OCI-LY1 (cell line): ENCODE measurements around the gene C9orf50.

Experiments used
- H2AFZ ChIP-seq: fragments of 200-600 bp; sonication (generic), shearing (Covaris generic); 2 replicates; pipeline ENCODE4 v1.6.0; 2014; ENCODE audit warnings: antibody characterized with exemption, mild to moderate bottlenecking, low read length
- H3F3A ChIP-seq: fragments of 200-600 bp; sonication (generic), shearing (Covaris generic); 2 replicates; pipeline ENCODE4 v1.6.0; 2014; ENCODE audit warnings: mild to moderate bottlenecking, antibody characterized with exemption, low read length, moderate library complexity; ENCODE audit not compliant: insufficient read depth
- H3K27ac ChIP-seq: fragments of 200-600 bp; sonication (generic); 2 replicates; pipeline ENCODE4 v1.5.1; 2014; ENCODE audit warnings: low read length, mixed run types, mild to moderate bottlenecking, low read depth; ENCODE audit not compliant: poor library complexity, severe bottlenecking
- H3K27me3 ChIP-seq: fragments of 200-600 bp; sonication (generic); 2 replicates; pipeline ENCODE4 v1.6.0; 2014; ENCODE audit warnings: antibody characterized with exemption, mild to moderate bottlenecking, low read length, moderate library complexity; ENCODE audit not compliant: insufficient read depth
- H3K36me3 ChIP-seq: fragments of 200-600 bp; sonication (generic); 2 replicates; pipeline ENCODE4 v1.6.1; 2014; ENCODE audit warnings: mild to moderate bottlenecking, antibody characterized with exemption, low read length, moderate library complexity, mixed read lengths; ENCODE audit not compliant: insufficient read depth
- H3K4me1 ChIP-seq: fragments of 200-600 bp; sonication (generic); 2 replicates; pipeline ENCODE4 v1.5.1; 2014; ENCODE audit warnings: mild to moderate bottlenecking, low read length, moderate library complexity; ENCODE audit not compliant: insufficient read depth, severe bottlenecking
- H3K4me2 ChIP-seq: fragments of 200-600 bp; sonication (generic), shearing (Covaris generic); 2 replicates; pipeline ENCODE4 v1.6.1; 2014; ENCODE audit warnings: low read length
- H3K4me3 ChIP-seq: fragments of 200-600 bp; sonication (generic); 2 replicates; pipeline ENCODE4 v1.5.1; 2014; ENCODE audit warnings: low read length, low read depth, mild to moderate bottlenecking, mixed read lengths; ENCODE audit not compliant: poor library complexity, severe bottlenecking
- H3K79me2 ChIP-seq: fragments of 200-600 bp; shearing (Covaris generic); 2 replicates; pipeline ENCODE4 v1.6.1; 2016; ENCODE audit warnings: mixed run types, low read length, mixed read lengths; ENCODE audit not compliant: insufficient read depth
- H3K9ac ChIP-seq: fragments of 200-600 bp; sonication (generic), shearing (Covaris generic); 2 replicates; pipeline ENCODE4 v1.6.1; 2014; ENCODE audit warnings: mild to moderate bottlenecking, low read length, mixed read lengths
- H3K9me2 ChIP-seq: fragments of 200-600 bp; sonication (generic), shearing (Covaris generic); 2 replicates; pipeline ENCODE4 v1.6.1; 2014; ENCODE audit warnings: low read depth, mild to moderate bottlenecking, low read length, mixed read lengths
- H3K9me3 ChIP-seq: fragments of 200-600 bp; shearing (Covaris generic); 2 replicates; pipeline ENCODE4 v1.6.1; 2014; ENCODE audit warnings: low read length, mixed read lengths
- H4K20me1 ChIP-seq: fragments of 200-600 bp; sonication (generic), shearing (Covaris generic); 2 replicates; pipeline ENCODE4 v1.6.0; 2016; ENCODE audit warnings: mild to moderate bottlenecking, low read length; ENCODE audit not compliant: insufficient read depth
- CTCF ChIP-seq: fragments of 200-600 bp; sonication (generic), shearing (Covaris generic); IDR thresholded peaks from 2 replicates; pipeline ENCODE4 v1.5.1; 2017; ENCODE audit warnings: mild to moderate bottlenecking, antibody characterized with exemption, low read length, moderate library complexity, mixed read lengths
- EZH2 ChIP-seq: fragments of 200-600 bp; sonication (generic), shearing (Covaris generic); IDR thresholded peaks from 2 replicates; pipeline ENCODE4 v1.8.0; 2017; ENCODE audit warnings: borderline replicate concordance, mixed run types, mild to moderate bottlenecking, antibody characterized with exemption, low read length, moderate library complexity, mixed read lengths

The C9orf50 gene

GRCh38 chr9:129620669-129621295 lies at the start of gene C9orf50:
C9orf50 (minus strand) TSS chr9:129621101; CDS start chr9:129620574, 527 bp downstream.
- Histone ChIP-seq H3K9me3 (no peaks in the 10 kb centered on the region), H3F3A (no peaks in the 10 kb centered on the region), H2AFZ (no peak within 1 kb of the TSS), H3K9ac (no peak within 1 kb of the TSS), H3K4me2 (no peak within 1 kb of the TSS), H4K20me1 (no peaks in the 10 kb centered on the region), H3K27me3 (peaks cover 6% of the 10 kb centered on the region; the same call in 1 of the 2 replicates), H3K79me2 (no peaks in the 10 kb centered on the region), H3K27ac (no peak within 1 kb of the TSS), H3K4me1 (peaks cover 15% of the 10 kb centered on the region), H3K4me3 (no peak within 1 kb of the TSS), H3K9me2 (no peaks in the 10 kb centered on the region), H3K36me3 (no peaks in the 10 kb centered on the region)
- no peak for TF ChIP-seq EZH2
- TF ChIP-seq CTCF: no peak

- Histone ChIP-seq H3K4me1 (no peaks in the 10 kb centered on the region), H3K9me2 (no peaks in the 10 kb centered on the region), H3K9me3 (no peaks in the 10 kb centered on the region), H3K27me3 (no peaks in the 10 kb centered on the region), H3K4me3 (no peak overlapping the region), H2AFZ (no peak overlapping the region), H3K36me3 (no peaks in the 10 kb centered on the region), H3K9ac (no peak overlapping the region), H4K20me1 (no peaks in the 10 kb centered on the region), H3K4me2 (no peak overlapping the region), H3K27ac (no peak overlapping the region), H3F3A (no peaks in the 10 kb centered on the region), H3K79me2 (no peaks in the 10 kb centered on the region)
- TF ChIP-seq CTCF (no peak), EZH2 (no peak)
These were observed 49.0 kb upstream of the C9orf50 start for GRCh38 chr9:129669946-129670345.

GRCh38 chr9:129669141-129669718 lies 48.3 kb upstream of the C9orf50 start:
- Histone ChIP-seq H3F3A (no peaks in the 10 kb centered on the region), H3K27me3 (no peaks in the 10 kb centered on the region), H3K27ac (no peak overlapping the region), H3K4me1 (no peaks in the 10 kb centered on the region), H3K36me3 (no peaks in the 10 kb centered on the region), H3K79me2 (no peaks in the 10 kb centered on the region), H3K4me2 (no peak overlapping the region), H3K4me3 (no peak overlapping the region), H2AFZ (no peak overlapping the region), H4K20me1 (no peaks in the 10 kb centered on the region), H3K9me2 (no peaks in the 10 kb centered on the region), H3K9me3 (no peaks in the 10 kb centered on the region), H3K9ac (no peak overlapping the region)
- TF ChIP-seq CTCF: no peak
- TF ChIP-seq EZH2: no peak
